HG02763 (cell line): ENCODE data around the gene HCN2.

Source experiments
- ATAC-seq: cut with Tn5 transposase; IDR thresholded peaks from one replicate; pipeline ENCODE4 v1.9.1; 2021; ENCODE audit warnings: mild to moderate bottlenecking, moderate library complexity; ENCODE audit not compliant: unreplicated experiment

HCN2 gene

DNA sequence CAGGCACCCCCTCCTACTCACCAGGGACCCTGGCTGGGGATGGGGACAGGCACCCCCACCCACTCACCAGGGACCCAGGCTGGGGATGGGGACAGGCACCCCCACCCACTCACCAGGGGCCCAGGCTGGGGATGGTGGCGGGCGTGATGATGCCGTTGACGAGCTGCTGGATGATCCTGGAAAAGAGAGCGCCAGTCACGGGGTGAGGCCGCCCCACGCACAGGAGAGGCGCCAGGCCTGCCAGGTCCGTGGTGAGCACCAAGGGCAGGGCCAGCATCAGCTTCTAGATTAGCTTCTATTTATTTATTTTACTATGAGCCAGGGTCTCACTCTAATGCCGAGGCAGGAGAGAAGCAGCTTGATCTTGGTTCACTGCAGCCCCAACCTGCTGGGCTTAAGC, 60.4 kb downstream of the HCN2 start:
- no peak for ATAC-seq

DNA sequence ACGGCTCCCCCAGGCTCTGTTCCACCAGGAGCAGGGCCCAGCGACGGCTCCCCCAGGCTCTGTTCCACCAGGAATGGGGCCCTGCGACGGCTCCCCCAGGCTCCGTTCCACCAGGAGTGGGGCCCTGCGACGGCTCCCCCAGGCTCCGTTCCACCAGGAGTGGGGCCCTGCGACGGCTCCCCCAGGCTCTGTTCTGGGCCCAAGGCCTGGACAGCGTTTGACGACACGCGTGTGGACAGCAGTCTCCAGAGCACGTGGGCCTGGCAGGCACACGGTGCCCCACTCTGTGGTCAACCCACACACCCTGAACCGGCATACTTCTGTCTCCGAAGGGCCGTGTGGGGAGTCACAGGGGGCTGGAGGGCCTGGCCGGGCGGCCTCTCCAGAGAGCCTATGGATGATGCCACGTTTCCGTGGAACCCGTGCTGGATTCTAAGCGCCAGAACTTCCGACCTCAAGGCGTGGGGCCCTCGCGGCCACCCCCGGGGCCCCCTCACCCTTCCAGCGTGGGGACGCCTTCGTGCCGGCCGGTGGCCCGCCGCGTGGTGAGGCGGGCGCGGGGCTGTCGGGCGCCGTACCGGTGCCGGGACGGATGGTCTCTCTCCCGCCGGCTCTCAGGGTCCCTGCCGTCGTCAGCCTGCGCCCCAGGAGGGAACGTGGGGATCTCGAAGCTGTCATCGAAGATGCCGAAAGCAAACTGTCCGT, 61.6 kb downstream of the HCN2 start:
- ATAC-seq, result no peak

DNA sequence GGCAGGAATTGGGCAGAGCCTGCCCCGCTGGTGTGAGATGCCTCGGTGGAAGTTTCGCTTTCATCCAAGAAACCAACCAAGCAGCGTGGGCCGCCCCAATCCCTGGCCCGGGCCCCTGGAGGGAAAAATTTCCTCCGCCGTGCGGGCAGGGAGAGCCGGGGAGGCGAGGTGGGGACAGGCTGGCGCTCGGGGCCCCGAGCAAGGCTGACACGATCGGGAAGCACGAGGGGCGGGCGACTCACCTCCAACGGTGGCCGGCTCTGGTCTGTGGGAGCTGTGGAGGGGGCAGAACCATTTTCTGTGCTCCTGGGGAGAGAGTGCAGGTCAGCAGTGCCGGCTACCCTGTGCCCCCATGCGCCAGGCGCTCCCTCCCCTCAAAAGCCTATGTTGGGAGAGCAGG, 62.3 kb downstream of the HCN2 start:
- no peak for ATAC-seq

DNA sequence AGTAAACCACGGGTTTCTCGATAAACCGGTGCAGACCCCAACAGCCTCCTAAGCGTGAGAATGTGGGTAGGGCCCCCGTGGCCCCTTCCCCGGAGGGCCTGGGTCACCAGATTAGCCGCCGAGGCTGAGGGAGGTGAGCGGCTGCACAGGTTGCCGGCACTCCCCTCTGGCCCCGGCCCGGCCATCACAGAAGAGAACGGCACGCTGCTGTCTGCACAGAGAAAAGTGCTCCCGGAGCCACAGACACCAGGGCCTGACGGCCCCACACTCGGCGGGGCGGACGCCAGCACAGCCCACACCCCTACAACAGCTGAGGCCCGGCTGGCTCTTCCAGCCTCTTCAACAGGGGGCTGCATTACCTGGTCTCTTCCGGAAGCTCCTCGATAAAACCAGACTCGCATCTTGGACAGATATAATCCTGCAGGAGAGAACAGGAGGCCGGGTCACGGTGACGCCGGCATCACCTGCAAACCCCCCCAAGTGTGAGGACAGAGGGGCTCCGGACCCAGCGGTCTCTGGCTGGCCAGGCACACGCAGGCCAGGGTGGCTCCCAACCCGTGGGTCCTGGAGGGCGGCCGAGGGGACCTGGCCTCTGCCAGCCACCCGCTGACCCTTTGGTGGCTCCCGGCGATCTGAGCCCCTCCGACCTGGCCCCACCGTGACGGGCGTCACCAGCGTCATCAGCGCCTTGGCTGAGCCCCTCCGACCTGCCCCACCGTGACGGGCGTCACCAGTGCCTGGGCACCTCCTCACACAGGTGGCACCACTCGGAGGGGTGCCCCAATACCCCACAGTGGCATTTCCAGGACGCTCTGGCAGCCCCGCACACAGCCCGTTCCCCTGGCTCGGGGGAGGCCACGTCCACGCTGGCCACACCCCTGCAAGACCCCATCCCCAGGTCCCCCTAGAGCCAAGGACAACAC, 63.0 kb downstream of the HCN2 start:
- ATAC-seq, result no peak

DNA sequence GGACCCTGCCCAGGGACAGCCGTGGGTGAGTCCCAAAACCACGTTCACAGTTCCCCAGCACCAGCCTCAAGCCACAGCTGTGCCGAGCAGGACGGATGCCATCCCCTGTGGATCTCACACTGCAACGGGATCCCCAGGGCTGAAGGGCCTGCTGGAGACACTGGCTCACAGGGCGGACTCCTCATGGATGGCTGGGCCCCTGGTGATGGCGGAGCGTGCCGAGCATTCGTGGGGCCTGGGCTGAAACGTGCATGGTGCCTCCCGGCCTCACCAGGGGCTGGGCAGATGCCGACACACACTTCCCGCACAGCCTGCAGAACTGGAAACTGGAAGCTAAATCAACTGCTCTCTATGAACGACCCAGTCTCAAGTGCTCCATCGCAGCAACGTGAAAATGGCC, 63.7 kb downstream of the HCN2 start:
- ATAC-seq, result no peak

DNA sequence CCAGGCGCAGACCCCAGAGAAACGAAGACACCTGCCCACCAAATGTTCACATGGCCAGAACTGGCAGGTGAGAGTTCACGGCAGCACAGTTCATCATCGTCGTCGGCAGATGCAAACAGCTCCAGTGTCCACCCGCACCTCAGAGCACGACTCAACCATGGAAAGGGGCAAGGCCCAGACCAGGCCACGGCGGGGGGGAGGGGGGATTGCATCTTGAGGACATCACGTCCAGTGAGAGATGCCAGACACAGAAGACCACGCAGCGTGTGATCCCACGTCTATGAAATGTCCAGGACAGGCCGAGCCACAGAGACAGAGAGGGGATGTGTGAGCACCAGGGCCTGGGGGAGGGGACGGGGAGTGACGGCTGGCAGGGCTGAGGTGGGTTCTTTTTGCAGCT, 66.0 kb downstream of the HCN2 start:
- no peak for ATAC-seq

DNA sequence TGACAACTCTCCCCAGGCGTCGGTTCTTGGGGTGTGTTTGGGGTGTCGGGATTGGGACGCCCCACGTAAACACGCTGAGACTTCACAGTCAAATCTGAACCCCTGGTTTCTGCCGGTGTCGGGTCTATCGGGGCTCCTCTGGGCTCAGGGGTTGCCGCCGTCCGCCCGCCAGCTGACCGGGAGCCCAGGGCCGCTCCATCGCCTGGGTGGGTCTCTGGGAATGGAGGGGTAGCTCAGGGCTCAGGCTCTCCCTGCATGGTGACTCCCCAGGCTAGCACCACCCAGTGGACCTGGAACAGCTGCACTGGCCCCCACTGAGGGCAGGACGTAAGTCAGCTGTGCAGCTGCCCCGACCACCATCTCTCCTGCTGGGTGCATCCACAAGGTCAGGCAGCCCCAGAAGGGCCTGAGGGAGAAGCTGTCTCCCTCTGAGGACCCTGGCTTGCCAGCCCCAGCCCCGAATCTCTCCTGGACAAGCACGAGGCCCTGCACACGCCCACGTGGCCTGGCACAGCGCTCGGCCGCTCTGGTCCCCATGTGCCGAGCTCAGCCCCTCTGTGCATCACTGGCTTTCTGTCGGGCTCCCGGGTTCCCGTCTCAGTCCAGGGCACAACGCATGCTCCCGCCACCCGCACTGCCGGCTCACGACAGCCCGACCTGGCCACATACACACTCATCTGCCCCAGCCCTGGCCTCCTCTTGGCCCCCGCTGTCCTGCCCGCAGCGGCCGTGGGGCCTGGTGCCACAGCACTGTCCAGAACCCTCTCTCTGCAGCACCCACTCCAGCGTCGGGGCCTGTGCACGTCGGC, 67.3 kb downstream of the HCN2 start:
- ATAC-seq, result no peak

DNA sequence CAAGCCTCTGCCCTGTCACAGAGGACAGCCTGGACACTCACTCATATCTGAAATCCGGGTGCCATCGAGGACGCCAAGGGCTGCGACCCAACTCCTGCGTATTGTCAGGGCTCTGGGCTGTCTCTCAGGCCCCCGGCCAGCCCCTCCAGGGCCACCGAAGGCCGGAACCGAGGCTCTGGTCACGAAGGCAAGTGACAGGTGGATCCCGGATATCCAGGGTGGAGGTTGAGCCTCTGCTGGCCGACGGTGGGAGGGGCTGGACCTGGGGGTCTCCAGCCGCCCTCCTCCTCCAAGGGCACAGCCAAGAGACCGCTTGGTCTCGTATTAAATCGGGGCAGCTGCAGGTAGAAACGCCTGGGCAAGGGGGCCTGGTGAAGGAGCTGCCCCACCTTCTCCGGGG, 67.9 kb downstream of the HCN2 start:
- ATAC-seq, result no peak

DNA sequence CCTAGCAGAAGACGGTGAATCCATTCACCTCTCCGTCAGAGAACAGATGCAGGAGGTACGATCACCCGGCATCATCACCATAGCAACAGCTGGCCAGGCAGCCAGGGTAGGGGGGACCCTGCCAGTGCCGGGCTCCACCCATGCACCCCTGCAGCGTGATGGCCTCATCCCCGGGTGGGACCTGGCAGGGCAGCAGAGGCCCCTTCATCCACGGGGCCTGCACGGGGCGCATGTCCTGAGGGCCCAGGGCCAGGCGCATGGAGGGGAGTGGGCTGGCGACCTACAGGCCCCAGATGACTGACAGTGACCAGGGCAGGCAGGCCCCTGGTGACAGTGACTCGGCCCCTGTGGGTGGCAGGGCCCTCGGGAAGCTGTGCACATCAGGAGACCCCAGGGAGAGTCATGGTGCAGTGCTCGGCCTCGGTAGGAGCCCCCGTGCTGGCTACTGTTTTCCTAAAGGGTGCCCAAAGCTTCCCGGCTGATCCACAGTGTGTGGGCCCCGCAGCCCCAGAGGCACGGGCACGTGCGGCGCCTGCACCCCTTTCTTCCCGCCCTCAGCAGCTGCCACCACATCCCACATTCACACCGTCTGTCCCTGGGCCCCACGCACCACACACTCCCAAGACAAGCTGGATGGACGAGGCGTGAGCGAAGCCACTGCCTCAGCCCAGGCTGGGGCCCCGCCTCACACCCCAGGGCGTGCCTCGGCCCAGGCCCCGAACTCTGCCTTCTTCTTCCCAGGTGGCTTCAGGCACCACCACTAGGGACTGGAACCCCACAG, 68.6 kb downstream of the HCN2 start:
- no peak for ATAC-seq

DNA sequence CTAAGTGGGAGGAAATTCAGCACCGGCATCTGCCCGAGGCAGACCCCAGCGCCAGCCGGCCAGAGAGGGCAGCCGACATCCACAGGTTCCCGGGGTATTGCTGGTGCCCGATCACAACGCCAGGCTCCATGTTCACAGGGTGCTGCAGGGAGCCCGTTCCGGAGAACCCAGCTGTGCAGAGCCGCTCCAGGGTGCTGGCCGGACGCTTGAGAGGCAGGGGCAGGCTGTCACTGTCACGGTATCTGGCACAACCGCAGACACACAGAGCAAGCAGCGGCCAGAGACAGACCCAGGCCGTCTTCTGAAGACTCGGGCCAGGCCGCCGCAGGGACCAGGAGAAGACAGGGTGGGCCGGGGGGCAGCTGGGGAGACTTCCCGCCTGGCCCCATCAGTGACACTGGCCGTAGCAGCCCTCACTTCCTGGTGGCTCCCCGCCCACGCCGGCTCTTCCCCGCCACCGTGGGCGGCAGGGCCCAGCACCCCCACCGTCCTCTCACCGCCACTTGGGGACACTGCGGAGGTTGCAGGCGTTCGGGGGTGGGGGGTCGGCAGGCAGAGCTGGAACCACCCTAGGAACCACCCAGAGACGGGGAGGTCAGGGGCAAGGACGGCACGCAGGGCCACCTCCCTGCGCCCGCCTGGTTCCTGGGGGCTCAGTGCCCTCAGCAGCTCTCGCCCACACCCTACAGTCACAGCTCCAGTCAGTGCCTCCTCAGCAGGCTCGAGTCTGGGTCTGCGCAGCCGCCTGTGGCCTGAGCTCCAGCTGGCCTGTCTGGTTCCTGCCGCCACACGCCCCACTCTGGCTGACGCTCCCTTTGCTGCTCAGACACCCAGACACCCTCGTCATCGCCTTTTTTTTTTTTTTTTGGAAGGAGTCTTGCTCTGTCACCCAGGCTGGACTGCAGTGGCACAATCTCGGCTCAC, 69.5 kb downstream of the HCN2 start:
- no peak for ATAC-seq

DNA sequence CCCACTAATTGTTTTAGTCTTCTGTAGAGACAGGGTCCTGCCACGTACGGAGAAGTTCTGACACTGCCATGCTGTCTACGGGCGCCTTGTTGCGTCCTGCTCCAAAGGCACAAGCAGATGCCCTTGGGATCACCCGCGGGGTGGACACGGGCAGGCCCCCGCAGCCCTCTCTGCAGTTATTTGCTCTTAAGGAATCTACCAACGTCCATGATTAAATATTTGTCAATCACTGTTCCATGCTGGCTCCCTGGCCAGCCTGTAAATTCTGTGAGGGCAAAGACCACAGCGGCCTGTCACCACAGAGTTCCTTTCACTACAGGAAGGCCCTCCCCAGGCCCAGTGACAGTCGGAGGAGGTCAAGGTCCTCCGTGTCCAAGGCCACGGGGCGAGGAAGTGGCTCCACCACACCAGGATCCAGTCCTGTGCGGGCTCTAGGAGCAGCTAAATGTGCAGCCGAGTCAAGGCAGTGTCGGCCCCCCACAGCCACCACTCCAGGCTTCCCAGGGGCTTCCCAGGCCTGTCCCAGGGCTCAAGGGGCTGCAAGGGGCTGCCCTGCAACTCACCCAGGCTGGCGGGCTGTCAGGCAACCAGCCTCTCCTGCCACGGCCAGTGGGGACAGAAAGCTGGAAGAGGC, 71.2 kb downstream of the HCN2 start:
- ATAC-seq, result no peak

DNA sequence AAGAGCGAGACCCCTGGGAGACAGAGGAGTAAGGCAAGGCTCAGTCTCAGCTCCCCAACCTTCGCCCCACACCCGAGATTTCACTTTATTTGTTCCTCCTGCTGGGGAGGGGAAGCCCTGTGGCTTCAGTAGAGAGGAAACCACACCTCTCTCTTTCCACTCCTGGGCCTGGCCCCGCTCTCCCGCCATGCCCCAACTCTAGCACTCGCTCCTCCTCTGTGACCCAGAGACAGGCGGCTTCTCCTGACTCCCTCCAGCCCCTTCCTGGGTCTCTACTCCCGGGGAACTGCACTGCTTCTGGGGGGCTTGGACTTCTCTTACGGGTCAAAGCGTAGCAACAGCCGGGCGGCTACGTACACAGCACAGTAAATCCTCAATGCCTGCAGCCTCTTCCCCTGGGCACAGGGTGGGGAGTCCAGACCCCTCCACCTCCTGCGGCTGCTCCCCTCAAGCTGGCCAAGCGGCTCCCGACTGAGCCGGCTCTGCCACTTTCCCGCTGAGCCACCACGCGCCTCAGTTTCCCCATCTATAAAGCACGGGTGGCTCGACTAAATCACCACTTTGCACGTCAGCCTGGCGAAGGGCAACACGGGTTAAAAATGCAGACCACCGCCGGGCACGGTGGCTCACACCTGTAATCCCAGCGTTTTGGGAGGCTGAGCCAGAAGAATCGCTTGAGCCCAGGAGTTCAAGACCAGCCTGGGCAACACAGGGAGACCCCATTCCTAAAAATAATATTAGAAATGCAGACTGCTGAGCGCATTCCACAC, 71.9 kb downstream of the HCN2 start:
- ATAC-seq, result no peak

DNA sequence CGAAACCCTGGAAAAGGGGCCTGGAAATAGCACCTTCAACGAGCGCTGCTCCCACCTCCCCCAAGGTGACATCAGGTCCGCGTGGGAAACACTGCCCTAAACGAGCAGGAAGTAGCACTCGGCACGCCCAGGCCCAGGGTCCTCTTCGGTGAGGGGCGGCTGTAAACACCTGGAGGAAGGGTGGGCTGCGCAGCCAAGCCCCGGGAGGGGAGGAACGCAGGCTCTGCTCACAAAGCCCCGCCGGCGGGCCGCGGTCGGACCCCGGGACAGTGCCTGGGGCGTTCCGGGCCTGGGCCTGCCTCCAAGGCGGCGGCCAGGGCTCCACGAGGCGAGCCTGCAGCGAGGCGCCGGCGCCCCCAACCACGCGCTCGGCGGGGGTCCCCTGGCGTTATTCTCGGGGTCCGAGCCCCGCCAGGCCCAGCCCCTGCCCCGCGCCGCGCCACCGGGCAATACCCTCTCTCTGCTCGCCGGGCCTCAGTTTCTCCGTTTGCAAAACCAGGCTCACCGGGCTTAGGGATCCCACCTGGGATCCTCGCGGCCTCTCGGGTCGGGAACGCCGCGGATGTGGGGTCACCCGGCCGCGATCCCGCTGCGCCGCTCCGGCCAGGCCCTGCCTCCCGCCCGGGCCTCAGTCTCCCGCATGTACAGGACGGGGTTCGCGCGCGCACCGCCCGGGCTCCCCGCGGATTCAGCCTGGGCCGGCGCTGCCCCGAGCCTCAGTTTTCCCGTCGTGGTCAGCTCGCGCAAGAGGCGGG, 72.7 kb downstream of the HCN2 start:
- ATAC-seq, result peak; percentile 6

DNA sequence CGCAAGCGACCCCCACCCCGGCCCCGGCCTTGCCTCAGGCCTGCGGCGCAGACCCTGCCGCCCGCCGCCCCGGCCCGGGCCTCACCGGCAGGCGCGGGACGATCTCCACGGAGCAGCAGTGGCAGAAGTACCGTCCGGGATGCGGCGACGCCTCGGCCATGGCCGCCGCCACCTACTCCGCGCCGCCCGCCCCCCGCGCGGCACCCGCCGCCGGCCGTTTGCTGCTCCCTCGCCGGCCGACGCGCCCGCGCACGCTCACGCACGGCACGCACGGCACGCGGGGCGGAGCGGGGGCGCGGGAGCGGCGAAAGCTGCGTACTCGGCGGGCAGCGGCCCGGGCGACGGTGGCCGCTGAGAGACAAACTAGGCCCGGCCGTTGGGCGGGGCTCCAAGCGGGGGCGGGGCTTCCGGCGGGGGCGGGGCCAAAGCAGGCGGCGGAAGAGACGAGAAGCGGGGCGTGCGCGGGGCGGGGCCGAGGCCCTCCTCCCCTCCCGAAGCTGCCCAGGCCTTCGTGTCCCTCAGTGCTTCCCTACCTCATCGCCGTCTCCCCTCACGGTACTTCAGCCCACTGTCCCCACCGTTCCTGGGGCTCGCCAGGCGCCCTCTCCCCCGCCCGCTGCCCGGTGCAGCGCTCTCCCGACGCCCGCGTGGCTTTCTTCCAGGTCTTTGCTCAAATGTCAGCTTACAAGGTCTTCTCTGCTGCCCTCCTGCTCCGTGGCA, 73.4 kb downstream of the HCN2 start, which contains the start of gene RNF126:
Gene RNF126, minus strand, starts transcription at position 253 of the 720 bp plus-strand sequence. Its CDS starts 93 bp downstream, at position 160.
- ATAC-seq, result peak; percentile 70

DNA sequence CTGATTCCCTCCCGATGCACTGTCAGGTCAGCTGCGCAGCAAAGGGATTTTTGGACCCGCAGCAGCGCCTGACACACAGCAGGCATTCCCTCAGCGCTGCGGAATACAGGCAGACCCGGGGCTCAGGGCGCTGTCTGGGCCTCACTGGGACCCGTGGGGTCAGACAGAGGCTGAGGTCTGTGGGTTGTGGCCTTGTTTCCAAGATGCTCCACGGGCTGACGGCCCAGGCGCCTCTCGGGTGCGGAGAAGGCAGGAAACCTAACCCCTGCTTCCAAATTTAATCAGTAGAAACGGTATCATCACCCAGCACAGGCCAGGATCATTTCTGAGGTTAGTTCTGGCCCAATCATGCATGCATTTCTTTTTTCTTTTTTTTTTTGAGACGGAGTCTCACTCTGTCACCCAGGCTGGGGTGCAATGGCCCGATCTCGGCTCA, 74.0 kb downstream of the HCN2 start:
- ATAC-seq, result no peak

DNA sequence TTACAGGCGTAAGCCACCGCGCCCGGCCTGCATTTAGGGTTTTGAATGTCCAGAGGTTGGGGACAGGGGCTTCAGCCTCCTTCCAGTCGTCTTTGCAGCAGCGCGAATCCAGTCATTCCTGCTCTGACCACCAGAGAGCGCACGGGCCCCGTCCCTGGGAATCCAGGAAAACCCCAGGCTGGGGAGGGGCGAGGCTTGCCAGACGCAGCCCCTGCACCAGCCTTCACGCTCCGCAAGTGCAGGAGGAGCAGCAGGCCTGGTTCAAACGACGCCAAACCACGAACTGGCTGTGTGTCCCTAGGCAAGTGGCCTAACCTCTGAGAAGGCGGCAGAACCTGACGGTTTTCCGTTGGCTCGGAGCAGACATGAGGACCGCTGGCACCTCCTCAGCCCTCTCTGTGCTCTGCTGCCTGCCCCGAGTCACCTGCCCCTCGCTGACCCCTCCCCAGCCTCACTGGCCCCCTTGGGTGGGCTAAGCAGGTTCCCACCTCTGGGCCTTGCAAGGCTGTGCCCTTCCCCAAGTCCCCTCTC, 75.3 kb downstream of the HCN2 start:
- ATAC-seq, result no peak
